AG04450 (cell line): ENCODE measurements around the gene AADACL3. TPM values are rescaled to one million over a fixed set of nuclear protein-coding genes. Genes with fewer than 3 reads are reported as not detected.

Experiments used
- CTCF ChIA-PET: fragments of 300-600, 350-600 bp; formaldehyde crosslinking; extraction: SDS; loops from one replicate; lab custom pipeline; 2022; ENCODE audit warnings: antibody characterized with exemption, inconsistent platforms; lab: Charles Lee
- POLR2A ChIA-PET: fragments of 350-600 bp; formaldehyde crosslinking; extraction: SDS; loops from one replicate; lab custom pipeline; 2021; ENCODE audit warnings: antibody characterized with exemption, inconsistent platforms; lab: Yijun Ruan, JAX
- DNase-seq: peaks from one replicate; pipeline ENCODE4 v3.0.0-alpha.2; 2011; ENCODE audit warnings: low read depth, low spot score
- H3K27ac ChIP-seq: one replicate; pipeline ENCODE4 v1.5.1; 2012; ENCODE audit warnings: low read depth, low read length, control low read depth
- H3K27me3 ChIP-seq: one replicate; pipeline ENCODE4 v1.6.0; 2012; ENCODE audit warnings: low read length; ENCODE audit not compliant: control insufficient read depth, insufficient read depth
- H3K4me3 ChIP-seq: 2 replicates; pipeline ENCODE4 v1.5.1; 2011; ENCODE audit warnings: mild to moderate bottlenecking, low read depth, low read length, control low read depth
- H3K9me3 ChIP-seq: 2 replicates; pipeline ENCODE4 v1.5.1; 2012; ENCODE audit warnings: low read length; ENCODE audit not compliant: control insufficient read depth, insufficient read depth
- polyA plus RNA-seq: library from polyadenylated mRNA; depleted of rRNA; stranded (reverse); fragments of >200 nt; gene quantifications from 2 replicates; pipeline ENCODE4 v1.2.3, GENCODE V29; 2011
- TF ChIP-seq, protein P1 (sequence below): IDR thresholded peaks from 2 replicates; pipeline ENCODE4 v1.5.1; 2011; ENCODE audit warnings: low read depth, low read length, control low read depth, inconsistent platforms

AADACL3 gene
- polyA plus RNA-seq, 1 experiment: not detected

DNA sequence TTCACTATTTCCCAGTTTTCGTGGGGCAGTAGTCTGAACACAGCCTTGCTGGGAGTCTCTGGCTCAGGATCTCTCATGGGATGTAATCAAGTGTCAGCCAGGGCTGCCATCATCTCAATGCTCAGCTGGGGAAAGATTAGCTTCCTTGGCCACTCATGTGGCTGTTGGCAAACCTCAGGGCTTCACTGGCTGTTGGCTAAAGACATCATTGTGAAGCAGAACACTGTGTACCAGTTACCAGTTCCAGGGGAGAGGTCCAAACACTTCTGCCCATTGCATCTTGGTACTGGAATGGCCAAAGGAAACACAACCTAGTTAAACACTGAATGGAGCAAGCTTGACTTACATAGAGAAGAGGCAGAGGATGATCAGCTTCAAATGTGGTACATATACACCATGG lies 38.3 kb upstream of the AADACL3 start:
- Histone ChIP-seq H3K9me3 (no peaks in the 10 kb centered on the region), H3K4me3 (no peak overlapping the region), H3K27ac (no peak overlapping the region), H3K27me3 (no peaks in the 10 kb centered on the region)
- ChIA-PET POLR2A (no interaction called here), CTCF (interaction anchor here (0.8 kb wide), 1 partner anchor 18 kb away, joined by 3 read pairs; no protein-coding TSS in a partner anchor)
- no peak for DNase-seq
- TF ChIP-seq, protein P1, sequence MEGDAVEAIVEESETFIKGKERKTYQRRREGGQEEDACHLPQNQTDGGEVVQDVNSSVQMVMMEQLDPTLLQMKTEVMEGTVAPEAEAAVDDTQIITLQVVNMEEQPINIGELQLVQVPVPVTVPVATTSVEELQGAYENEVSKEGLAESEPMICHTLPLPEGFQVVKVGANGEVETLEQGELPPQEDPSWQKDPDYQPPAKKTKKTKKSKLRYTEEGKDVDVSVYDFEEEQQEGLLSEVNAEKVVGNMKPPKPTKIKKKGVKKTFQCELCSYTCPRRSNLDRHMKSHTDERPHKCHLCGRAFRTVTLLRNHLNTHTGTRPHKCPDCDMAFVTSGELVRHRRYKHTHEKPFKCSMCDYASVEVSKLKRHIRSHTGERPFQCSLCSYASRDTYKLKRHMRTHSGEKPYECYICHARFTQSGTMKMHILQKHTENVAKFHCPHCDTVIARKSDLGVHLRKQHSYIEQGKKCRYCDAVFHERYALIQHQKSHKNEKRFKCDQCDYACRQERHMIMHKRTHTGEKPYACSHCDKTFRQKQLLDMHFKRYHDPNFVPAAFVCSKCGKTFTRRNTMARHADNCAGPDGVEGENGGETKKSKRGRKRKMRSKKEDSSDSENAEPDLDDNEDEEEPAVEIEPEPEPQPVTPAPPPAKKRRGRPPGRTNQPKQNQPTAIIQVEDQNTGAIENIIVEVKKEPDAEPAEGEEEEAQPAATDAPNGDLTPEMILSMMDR: no peak

DNA sequence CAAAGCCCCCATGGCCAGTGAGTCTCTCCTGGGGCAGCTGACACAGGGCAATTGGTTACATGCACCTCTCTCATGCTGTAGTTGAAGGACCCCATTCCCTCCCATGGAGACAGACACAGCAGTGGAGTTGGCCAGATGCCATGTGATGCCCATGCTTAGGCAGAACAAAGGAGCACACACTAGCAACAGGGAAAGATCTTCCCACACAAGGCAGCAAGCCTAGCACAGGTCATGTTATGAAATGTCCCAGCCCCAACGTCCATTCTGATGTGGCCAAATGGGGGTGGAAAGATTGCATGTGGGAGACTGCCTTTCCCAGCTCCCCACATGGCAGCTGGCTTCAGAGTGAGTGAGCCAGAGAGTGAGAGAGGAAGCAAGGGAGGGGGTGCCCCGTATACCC lies 37.6 kb upstream of the AADACL3 start:
- CTCF ChIA-PET: interaction anchor here (0.6 kb wide), 1 partner anchor 136 kb away, joined by 3 read pairs; no protein-coding TSS in a partner anchor

DNA sequence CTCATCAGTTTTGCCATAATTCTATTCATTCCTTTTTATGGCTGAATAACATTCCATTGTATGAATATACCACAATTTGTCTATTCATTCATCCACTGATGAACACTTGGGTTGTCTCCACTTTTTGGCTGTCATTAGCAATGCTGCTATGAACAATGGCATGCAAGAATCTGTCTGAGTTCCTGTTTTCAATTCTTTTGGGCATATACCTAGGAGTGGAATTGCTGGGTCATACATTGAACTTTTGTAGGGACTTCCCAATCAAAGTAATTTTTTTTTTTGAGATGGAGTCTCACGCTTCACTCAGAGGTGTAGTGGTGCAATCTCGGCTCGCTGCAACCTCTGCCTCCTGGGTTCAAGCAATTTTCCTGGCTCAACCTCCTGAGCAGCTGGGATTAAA lies 37.1 kb upstream of the AADACL3 start:
- Histone ChIP-seq H3K4me3 (no peak overlapping the region), H3K27ac (no peak overlapping the region), H3K9me3 (no peaks in the 10 kb centered on the region), H3K27me3 (no peaks in the 10 kb centered on the region)
- no peak for DNase-seq
- TF ChIP-seq, protein P1: no peak
- POLR2A ChIA-PET: no interaction called here
- CTCF ChIA-PET: interaction anchor here (0.6 kb wide), 1 partner anchor 137 kb away, joined by 3 read pairs; no protein-coding TSS in a partner anchor

More for the DNA sequence above, 37.6 kb upstream of the AADACL3 start:
- TF ChIP-seq, protein P1: no peak
- DNase-seq: no peak
- Histone ChIP-seq H3K27ac (no peak overlapping the region), H3K9me3 (no peaks in the 10 kb centered on the region), H3K27me3 (no peaks in the 10 kb centered on the region), H3K4me3 (no peak overlapping the region)
- POLR2A ChIA-PET: no interaction called here

DNA sequence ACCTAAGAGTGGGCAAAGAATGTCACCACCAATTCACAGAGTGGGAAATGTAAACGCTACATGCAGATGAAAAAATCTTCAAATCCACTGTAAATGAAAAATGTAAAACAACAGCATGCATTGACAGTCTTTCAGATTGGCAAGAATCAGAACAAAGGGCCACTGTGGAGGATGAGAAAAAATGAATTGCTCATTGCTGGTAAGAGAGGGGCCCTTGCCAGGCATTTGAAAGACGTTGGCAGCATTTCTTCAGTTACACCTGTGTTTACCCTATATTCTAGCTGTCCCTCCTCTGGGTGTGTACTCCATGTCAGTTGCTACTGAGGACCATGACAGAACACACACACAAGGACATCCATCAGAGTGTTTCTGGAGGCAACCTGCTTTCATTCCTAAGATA lies 25.8 kb upstream of the AADACL3 start:
- DNase-seq: no peak
- TF ChIP-seq, protein P1: no peak
- no peak overlapping the region for H3K27ac ChIP-seq
- H3K4me3 ChIP-seq: no peak overlapping the region
- H3K9me3 ChIP-seq: no peaks in the 10 kb centered on the region
- POLR2A ChIA-PET: no interaction called here
- CTCF ChIA-PET: no interaction called here
- H3K27me3 ChIP-seq: no peaks in the 10 kb centered on the region

DNA sequence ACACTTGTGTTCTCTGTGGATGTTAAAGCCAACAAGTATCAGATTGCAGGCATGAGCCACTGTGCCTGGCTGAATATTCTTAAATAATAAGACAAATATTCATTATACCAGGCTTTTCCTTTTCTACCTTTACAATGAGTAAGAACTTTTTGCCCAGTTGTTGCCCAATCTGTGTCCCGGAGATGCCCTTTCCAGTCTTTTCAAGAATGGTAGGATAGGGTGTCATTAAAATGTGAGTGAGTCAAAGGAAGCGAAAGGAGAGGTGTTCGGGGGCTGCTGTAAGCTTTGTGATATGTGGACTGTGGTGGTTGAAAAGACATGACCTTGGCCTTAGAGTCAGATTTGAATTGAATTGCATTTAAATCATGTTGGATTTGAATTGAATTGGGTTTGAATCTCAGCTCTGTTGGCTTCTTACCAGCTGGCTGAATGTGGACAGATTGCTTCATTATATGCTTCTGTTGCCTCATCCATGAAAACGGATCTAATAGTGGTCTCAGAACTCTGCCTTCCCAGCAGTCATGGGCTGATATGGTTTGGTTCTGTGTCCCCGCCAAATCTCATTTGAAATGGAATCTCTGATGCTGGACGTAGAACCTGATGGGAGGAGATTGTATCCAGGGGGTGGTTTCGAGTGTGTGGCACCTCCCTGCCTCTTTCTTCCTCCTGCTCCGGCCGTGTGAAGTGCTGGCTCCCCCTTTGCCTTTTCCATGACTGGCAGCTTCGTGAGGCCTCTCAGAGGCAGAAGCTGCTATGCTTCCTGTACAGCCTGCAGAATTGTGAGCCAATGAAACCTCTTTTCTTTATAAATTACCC lies 22.7 kb upstream of the AADACL3 start:
- H3K4me3 ChIP-seq: no peak overlapping the region
- CTCF ChIA-PET: no interaction called here
- no peak overlapping the region for H3K27ac ChIP-seq
- POLR2A ChIA-PET: no interaction called here
- DNase-seq: no peak
- H3K9me3 ChIP-seq: no peaks in the 10 kb centered on the region
- H3K27me3 ChIP-seq: no peaks in the 10 kb centered on the region
- TF ChIP-seq, protein P1: no peak
